Amygdala (tissue), 56 donors: Measurements from ENCODE around the gene GSTA2.
"Not testable (repeated sequence)": the region's sequence is repeated elsewhere in the genome, so short reads cannot be mapped to it uniquely, and the experiment has no call there.

Experiments
- DNase-seq, 56 donors: peaks; one replicate each; lab custom pipeline; 2025; lab: John Stamatoyannopoulos, UW

The GSTA2 gene

DNA sequence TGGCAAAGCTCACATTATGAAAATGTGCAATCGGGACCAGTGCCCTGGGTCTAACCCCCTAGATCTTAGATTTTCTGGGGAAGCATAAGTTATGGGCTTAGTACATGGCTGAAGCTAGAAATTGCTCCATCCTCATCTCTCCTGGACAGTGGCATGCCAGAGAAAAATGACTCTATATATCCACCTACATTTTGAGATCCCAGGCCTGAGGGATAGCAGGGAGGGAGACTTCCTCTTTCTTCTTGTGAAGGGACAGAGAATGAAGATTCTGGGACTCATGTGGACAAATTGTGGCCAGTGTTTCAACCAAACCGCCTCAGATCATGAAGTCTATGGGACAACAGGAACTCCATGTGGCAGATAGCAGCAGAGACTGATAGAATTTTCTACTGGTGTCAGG is 35.4 kb downstream of the GSTA2 start:
- no peak for DNase-seq

GRCh38 chr6:52726741-52727535 is 36.3 kb downstream of the GSTA2 start:
- DNase-seq, result no peak

- DNase-seq, result no peak
Measured at GRCh38 chr6:52726193-52726542, 37.1 kb downstream of the GSTA2 start.

GRCh38 chr6:52725535-52726192 is 37.6 kb downstream of the GSTA2 start:
- no peak for DNase-seq

GRCh38 chr6:52725143-52725534 is 38.1 kb downstream of the GSTA2 start:
- DNase-seq, result no peak

- peak in 12 of 56 donors; percentile 1 to 26 (median 6) for DNase-seq
Measured at GRCh38 chr6:52724406-52725121, 38.7 kb downstream of the GSTA2 start.

DNA sequence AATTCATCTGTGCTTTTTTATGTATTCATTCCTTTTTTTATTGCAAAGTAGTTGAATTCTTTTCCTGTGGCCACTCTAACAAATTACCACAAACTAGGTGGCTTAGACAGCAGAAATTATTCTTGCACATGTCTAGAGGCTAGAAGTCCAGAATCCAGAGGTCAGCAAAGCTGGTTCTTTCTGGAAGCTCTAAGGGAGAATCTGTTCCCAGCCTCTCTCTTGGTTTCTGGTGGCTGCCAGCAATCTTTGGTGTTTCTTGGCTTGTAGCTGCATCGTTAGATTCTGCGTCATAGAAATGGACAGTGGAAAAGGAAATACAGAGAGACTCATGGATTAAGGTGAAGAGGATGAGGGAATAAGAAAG is 39.3 kb downstream of the GSTA2 start:
- no peak for DNase-seq

- DNase-seq, result no peak
Measured at GRCh38 chr6:52720321-52720720, 43.0 kb downstream of the GSTA2 start.

DNA sequence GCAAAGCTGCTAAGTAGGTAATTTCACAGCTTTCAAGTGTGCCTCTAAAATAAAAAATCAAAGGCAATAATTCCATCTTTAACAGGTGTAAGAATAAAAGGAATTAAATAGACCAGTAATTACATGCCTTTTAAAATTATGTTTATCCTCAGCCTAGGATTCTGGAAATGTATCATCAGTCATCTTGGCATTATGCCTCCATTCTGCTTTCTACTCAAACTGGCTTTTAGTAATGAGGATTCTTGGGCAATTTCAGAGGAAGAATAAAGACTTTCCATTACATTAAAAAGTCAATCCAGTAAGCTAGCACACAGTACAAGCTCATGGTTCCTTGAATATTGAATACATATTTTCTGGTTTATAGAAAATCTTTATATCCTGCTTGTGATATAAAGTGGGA is 44.7 kb downstream of the GSTA2 start:
- DNase-seq, result no peak

GRCh38 chr6:52714761-52715160 is 48.5 kb downstream of the GSTA2 start:
- DNase-seq, result not testable (repeated sequence)

- no peak for DNase-seq
Measured at GRCh38 chr6:52712136-52712535, 51.1 kb downstream of the GSTA2 start.

DNA sequence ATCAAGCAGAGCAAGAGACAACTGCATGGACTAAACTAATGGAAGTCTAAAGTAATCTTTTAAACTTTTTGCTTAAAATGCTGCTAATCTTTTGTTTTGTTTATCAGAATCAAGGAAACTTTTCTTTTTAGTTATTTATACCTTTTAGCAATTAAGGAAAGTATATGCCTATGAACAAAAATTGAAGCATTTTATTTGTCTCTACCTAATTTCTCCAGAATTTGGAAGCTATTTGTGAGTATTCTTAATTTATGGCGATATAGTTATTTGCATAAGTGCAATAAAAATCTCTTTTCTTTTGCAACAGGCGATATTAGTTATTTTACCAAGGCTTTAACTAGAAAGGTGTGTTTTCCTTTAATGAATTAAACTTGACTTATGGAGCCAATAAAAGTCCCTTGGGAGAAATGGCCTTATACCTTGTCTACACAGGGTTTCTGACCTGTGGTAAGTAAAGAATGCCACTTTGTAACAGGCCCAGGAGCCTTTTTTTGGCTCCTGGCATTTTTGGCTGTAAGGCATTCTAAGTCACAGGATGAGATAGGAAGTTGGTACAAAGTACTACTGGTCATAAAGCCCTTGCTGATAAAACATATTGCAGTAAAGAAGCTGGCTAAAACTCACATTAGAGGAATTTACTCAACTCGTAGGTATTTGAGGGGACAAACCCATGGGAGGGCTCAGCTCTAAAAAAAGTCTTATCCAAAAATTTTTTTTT is 55.2 kb downstream of the GSTA2 start:
- no peak for DNase-seq

GRCh38 chr6:52706001-52706400 is 57.3 kb downstream of the GSTA2 start:
- no peak for DNase-seq

DNA sequence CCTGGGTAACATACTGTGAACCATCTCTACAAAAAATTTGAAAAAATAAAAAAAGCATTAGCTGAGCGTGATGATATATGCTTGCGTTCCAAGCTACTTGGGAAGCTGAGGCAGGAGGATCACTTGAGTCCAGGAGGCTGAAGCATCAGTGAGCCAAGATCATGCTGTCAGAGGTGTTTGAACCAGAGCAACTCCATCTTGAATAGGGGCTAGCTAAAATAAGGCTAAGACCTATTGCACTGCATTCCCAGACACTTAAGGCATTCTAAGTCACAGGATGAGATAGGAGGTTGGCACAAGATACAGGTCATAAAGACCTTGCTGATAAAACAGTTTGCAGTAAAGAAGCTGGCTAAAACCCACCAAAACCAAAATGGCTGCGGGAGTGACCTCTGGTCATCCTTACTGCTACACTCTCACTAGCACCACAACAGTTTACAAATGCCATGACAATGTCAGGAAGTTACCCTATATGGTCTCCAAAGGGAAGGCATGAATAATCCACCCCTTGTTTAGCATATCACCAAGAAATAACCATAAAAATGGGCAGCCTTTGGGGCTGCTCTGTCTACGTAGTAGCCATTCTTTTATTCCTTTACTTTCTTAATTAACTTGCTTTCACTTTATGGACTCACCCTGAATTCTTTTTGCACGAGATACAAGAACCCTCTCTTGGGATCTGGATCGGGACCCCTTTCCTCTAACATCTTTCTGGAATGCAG is 58.3 kb downstream of the GSTA2 start:
- DNase-seq, result not testable (repeated sequence)

DNA sequence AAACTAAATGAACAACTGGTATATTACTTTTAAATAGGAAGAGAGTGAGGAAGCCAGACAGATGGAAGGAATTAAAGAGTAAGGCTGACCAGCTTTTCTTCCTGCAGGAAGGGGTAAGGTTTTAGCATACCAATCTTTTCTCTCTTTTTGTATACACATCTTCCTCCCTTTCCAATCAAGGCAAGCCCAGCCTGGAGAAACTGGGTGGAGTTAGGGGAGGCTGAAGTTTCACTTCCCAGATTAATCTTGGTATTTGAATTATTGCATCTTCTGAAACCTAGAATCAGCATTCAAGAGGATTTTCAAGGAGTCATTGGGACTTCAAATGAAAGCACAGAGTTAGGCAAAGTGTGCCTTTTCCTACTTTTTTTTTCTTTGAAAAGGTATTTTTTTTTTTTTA is 59.2 kb downstream of the GSTA2 start:
- DNase-seq, result no peak
